HEK293 (cell line): ENCODE measurements around the gene MRPL20.
A peak's percentile ranks its signal among the peaks of the same experiment; 100 is the strongest.

Source experiments
- CTCF ChIP-seq: fragments of 450-650 bp; formaldehyde crosslinking; IDR thresholded peaks from 2 replicates; pipeline ENCODE4 v1.5.1; 2016; ENCODE audit warnings: missing biosample characterization, missing genetic modification characterization
- ELK4 ChIP-seq: IDR thresholded peaks from 2 replicates; pipeline ENCODE4 v1.6.1; 2011; ENCODE audit warnings: mild to moderate bottlenecking, low read depth, low read length, borderline replicate concordance
- INSM2 ChIP-seq: fragments of 450-650 bp; formaldehyde crosslinking; IDR thresholded peaks from 2 replicates; pipeline ENCODE4 v1.5.1; 2016; ENCODE audit warnings: missing biosample characterization, missing genetic modification characterization
- KLF16 ChIP-seq: fragments of 450-650 bp; formaldehyde crosslinking; IDR thresholded peaks from 2 replicates; pipeline ENCODE4 v1.5.1; 2017; ENCODE audit warnings: missing biosample characterization, missing genetic modification characterization
- PBX3 ChIP-seq: sonication (generic); formaldehyde crosslinking; IDR thresholded peaks from 2 replicates; pipeline ENCODE4 v1.8.1; 2022; ENCODE audit warnings: mild to moderate bottlenecking, moderate library complexity, missing genetic modification reagents
- PRDM4 ChIP-seq: fragments of 450-650 bp; formaldehyde crosslinking; IDR thresholded peaks from 2 replicates; pipeline ENCODE4 v1.5.1; 2017; ENCODE audit warnings: missing biosample characterization, missing genetic modification characterization
- SALL2 ChIP-seq: fragments of 450-650 bp; formaldehyde crosslinking; IDR thresholded peaks from 2 replicates; pipeline ENCODE4 v1.5.0; 2017; ENCODE audit warnings: missing biosample characterization, mild to moderate bottlenecking, missing genetic modification characterization, borderline replicate concordance
- SP3 ChIP-seq: fragments of 450-650 bp; formaldehyde crosslinking; IDR thresholded peaks from 2 replicates; pipeline ENCODE4 v1.5.1; 2016; ENCODE audit warnings: missing biosample characterization, missing genetic modification characterization
- WT1 ChIP-seq: fragments of 450-650 bp; formaldehyde crosslinking; IDR thresholded peaks from 2 replicates; pipeline ENCODE4 v1.5.1; 2016; ENCODE audit warnings: missing biosample characterization, missing genetic modification characterization
- ZFP3 ChIP-seq: fragments of 450-650 bp; formaldehyde crosslinking; IDR thresholded peaks from 2 replicates; pipeline ENCODE4 v1.5.1; 2016; ENCODE audit warnings: low read depth, missing biosample characterization, missing genetic modification characterization
- ZFP37 ChIP-seq: fragments of 450-650 bp; formaldehyde crosslinking; IDR thresholded peaks from 2 replicates; pipeline ENCODE4 v1.5.1; 2016; ENCODE audit warnings: missing biosample characterization, missing genetic modification characterization
- ZNF223 ChIP-seq: fragments of 450-650 bp; formaldehyde crosslinking; IDR thresholded peaks from 2 replicates; pipeline ENCODE4 v1.5.1; 2016; ENCODE audit warnings: missing biosample characterization, missing genetic modification characterization
- ZNF274 ChIP-seq, 2 experiments: fragments of 200-500 bp in 1 of 2; fragments of 450-650 bp in 1 of 2; sonication (Bioruptor generic) in 1 of 2; formaldehyde crosslinking in 1 of 2; IDR thresholded peaks; 2 replicates each; pipeline versions ENCODE4 v1.5.1 to v1.6.1; 2014 to 2016; ENCODE audit warnings: borderline replicate concordance in 1 of 2, inconsistent platforms in 1 of 2, low read length in 1 of 2, missing biosample characterization in 1 of 2, missing genetic modification characterization in 1 of 2
- ZNF510 ChIP-seq: fragments of 450-650 bp; formaldehyde crosslinking; IDR thresholded peaks from 2 replicates; pipeline ENCODE4 v1.5.1; 2018; ENCODE audit warnings: mild to moderate bottlenecking, missing genetic modification characterization, missing biosample characterization; ENCODE audit not compliant: insufficient replicate concordance
- ZNF544 ChIP-seq: fragments of 450-650 bp; formaldehyde crosslinking; IDR thresholded peaks from 2 replicates; pipeline ENCODE4 v1.5.0; 2017; ENCODE audit warnings: missing biosample characterization, missing genetic modification characterization
- ZNF626 ChIP-seq: fragments of 450-650 bp; sonication (Bioruptor Pico); formaldehyde crosslinking; IDR thresholded peaks from 2 replicates; pipeline ENCODE4 v1.5.1; 2018; ENCODE audit warnings: missing biosample characterization, missing genetic modification characterization, inconsistent platforms
- ZSCAN23 ChIP-seq: fragments of 450-650 bp; formaldehyde crosslinking; IDR thresholded peaks from 2 replicates; pipeline ENCODE4 v1.5.1; 2016; ENCODE audit warnings: missing biosample characterization, missing genetic modification characterization
- ZXDB ChIP-seq: fragments of 450-650 bp; formaldehyde crosslinking; IDR thresholded peaks from 2 replicates; pipeline ENCODE4 v1.5.1; 2016; ENCODE audit warnings: missing biosample characterization, missing genetic modification characterization
- TF ChIP-seq, protein P1 (sequence below): fragments of 450-650 bp; formaldehyde crosslinking; conservative IDR thresholded peaks from 2 replicates; pipeline ENCODE4 v1.5.1; 2016; ENCODE audit warnings: low read depth, missing biosample characterization, missing genetic modification characterization
- TF ChIP-seq, protein P2 (sequence below): fragments of 450-650 bp; formaldehyde crosslinking; optimal IDR thresholded peaks from 2 replicates; pipeline ENCODE3; 2016; ENCODE audit warnings: missing biosample characterization, mild to moderate bottlenecking, missing genetic modification characterization
- TF ChIP-seq, protein P3 (sequence below): fragments of 450-650 bp; formaldehyde crosslinking; IDR thresholded peaks from 2 replicates; pipeline ENCODE4 v1.5.1; 2017; ENCODE audit warnings: missing biosample characterization, mild to moderate bottlenecking, missing genetic modification characterization, moderate library complexity

MRPL20 gene

GRCh38 chr1:1399187-1399871, 7.8 kb downstream of the MRPL20 start, which contains the start of gene CCNL2 (continued):
- TF ChIP-seq, protein P1, sequence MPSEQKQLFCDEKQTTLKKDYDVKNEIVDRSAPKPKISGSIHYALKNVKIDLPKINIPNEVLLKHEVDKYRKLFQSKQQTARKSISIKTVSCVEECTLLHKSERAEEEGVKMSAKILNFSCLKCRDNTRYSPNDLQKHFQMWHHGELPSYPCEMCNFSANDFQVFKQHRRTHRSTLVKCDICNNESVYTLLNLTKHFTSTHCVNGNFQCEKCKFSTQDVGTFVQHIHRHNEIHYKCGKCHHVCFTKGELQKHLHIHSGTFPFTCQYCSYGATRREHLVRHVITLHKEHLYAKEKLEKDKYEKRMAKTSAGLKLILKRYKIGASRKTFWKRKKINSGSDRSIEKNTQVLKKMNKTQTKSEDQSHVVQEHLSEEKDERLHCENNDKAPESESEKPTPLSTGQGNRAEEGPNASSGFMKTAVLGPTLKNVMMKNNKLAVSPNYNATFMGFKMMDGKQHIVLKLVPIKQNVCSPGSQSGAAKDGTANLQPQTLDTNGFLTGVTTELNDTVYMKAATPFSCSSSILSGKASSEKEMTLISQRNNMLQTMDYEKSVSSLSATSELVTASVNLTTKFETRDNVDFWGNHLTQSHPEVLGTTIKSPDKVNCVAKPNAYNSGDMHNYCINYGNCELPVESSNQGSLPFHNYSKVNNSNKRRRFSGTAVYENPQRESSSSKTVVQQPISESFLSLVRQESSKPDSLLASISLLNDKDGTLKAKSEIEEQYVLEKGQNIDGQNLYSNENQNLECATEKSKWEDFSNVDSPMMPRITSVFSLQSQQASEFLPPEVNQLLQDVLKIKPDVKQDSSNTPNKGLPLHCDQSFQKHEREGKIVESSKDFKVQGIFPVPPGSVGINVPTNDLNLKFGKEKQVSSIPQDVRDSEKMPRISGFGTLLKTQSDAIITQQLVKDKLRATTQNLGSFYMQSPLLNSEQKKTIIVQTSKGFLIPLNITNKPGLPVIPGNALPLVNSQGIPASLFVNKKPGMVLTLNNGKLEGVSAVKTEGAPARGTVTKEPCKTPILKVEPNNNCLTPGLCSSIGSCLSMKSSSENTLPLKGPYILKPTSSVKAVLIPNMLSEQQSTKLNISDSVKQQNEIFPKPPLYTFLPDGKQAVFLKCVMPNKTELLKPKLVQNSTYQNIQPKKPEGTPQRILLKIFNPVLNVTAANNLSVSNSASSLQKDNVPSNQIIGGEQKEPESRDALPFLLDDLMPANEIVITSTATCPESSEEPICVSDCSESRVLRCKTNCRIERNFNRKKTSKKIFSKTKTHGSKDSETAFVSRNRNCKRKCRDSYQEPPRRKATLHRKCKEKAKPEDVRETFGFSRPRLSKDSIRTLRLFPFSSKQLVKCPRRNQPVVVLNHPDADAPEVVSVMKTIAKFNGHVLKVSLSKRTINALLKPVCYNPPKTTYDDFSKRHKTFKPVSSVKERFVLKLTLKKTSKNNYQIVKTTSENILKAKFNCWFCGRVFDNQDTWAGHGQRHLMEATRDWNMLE (tag by site-specific recombination) = 0 out of 2 replicates have a peak, but pooled peaks have one; percentile 44
- TF ChIP-seq ZNF510 (tag by site-specific recombination) (no peak), PRDM4 (tag by site-specific recombination) (no peak), ZFP3 (no peak), KLF16 (0 out of 2 replicates have a peak, but pooled peaks have one; percentile 31), ZNF626 (tag by site-specific recombination) (no peak), ZXDB (peak; percentile 80), ZNF544 (no peak), ZFP37 (tag by site-specific recombination) (peak; percentile 49; the same call in 1 of the 2 replicates), ZNF274 (IDR thresholded peaks at IDR 0.05; ENCODE audit: low read length) (no peak), ZNF274 (tag by site-specific recombination; IDR thresholded peaks at IDR 0.05; ENCODE audit: borderline replicate concordance) (no peak), INSM2 (tag by site-specific recombination) (no peak; the same call in 1 of the 2 replicates), ELK4 (peak; percentile 82; the same call in 1 of the 2 replicates), PBX3 (CRISPR knock-in tag) (peak; percentile 99), ZSCAN23 (tag by site-specific recombination) (no peak), SALL2 (tag by site-specific recombination) (no peak), CTCF (tag by site-specific recombination) (peak; percentile 93), WT1 (tag by site-specific recombination) (peak; percentile 46; the same call in 1 of the 2 replicates), ZNF223 (tag by site-specific recombination) (peak; percentile 66; the same call in 1 of the 2 replicates), SP3 (tag by site-specific recombination) (peak; percentile 87)
- TF ChIP-seq, protein P2, sequence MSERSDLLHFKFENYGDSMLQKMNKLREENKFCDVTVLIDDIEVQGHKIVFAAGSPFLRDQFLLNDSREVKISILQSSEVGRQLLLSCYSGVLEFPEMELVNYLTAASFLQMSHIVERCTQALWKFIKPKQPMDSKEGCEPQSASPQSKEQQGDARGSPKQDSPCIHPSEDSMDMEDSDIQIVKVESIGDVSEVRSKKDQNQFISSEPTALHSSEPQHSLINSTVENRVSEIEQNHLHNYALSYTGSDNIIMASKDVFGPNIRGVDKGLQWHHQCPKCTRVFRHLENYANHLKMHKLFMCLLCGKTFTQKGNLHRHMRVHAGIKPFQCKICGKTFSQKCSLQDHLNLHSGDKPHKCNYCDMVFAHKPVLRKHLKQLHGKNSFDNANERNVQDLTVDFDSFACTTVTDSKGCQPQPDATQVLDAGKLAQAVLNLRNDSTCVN (tag by site-specific recombination) = peak; percentile 97
- TF ChIP-seq, protein P3, sequence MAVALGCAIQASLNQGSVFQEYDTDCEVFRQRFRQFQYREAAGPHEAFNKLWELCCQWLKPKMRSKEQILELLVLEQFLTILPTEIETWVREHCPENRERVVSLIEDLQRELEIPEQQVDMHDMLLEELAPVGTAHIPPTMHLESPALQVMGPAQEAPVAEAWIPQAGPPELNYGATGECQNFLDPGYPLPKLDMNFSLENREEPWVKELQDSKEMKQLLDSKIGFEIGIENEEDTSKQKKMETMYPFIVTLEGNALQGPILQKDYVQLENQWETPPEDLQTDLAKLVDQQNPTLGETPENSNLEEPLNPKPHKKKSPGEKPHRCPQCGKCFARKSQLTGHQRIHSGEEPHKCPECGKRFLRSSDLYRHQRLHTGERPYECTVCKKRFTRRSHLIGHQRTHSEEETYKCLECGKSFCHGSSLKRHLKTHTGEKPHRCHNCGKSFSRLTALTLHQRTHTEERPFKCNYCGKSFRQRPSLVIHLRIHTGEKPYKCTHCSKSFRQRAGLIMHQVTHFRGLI = peak; percentile 84
